Measurements from ENCODE around the gene COA4.
A peak's percentile ranks its signal among the peaks of the same experiment; 100 is the strongest.
"Not testable (repeated sequence)": the region's sequence is repeated elsewhere in the genome, so short reads cannot be mapped to it uniquely, and the experiment has no call there.

COA4 gene

GRCh38 chr11:73876424-73877310, at the start of gene COA4, which contains the start of gene PAAF1:
Gene COA4, minus strand, starts transcription at chr11:73876846. Its CDS starts 3,468 bp downstream, at chr11:73873378.
Gene PAAF1, plus strand, starts transcription at chr11:73876999. Its CDS starts 23 bp downstream, at chr11:73877022.
- peak; percentile 81 for DNase-seq

- no peak for DNase-seq
These were observed 44.5 kb upstream of the COA4 start for GRCh38 chr11:73921180-73921579.

GRCh38 chr11:73916435-73916834, 39.8 kb upstream of the COA4 start:
- no peak for DNase-seq

- no peak for DNase-seq
These were observed 37.6 kb upstream of the COA4 start for GRCh38 chr11:73914284-73914683.

GRCh38 chr11:73913472-73913871, 36.8 kb upstream of the COA4 start:
- DNase-seq: no peak

GRCh38 chr11:73912026-73912425, 35.4 kb upstream of the COA4 start:
- no peak for DNase-seq

GRCh38 chr11:73907191-73907590, 30.5 kb upstream of the COA4 start:
- no peak for DNase-seq

- no peak for DNase-seq
These were observed 25.7 kb upstream of the COA4 start for GRCh38 chr11:73902303-73902702.

GRCh38 chr11:73894725-73895335, 18.2 kb upstream of the COA4 start:
- no peak for DNase-seq

GRCh38 chr11:73893041-73893440, 16.4 kb upstream of the COA4 start:
- DNase-seq: no peak

GRCh38 chr11:73889536-73889935, 12.9 kb upstream of the COA4 start:
- DNase-seq: no peak

- no peak for DNase-seq
These were observed 12.4 kb upstream of the COA4 start for GRCh38 chr11:73889019-73889418.

- no peak for DNase-seq
These were observed 11.6 kb upstream of the COA4 start for GRCh38 chr11:73888244-73888643.

- no peak for DNase-seq
These were observed 7.2 kb upstream of the COA4 start for GRCh38 chr11:73883856-73884255.

- not testable (repeated sequence) for DNase-seq
These were observed 3.8 kb upstream of the COA4 start for GRCh38 chr11:73880449-73880848.

- no peak for DNase-seq
These were observed 2.1 kb upstream of the COA4 start for GRCh38 chr11:73878771-73879170.

GRCh38 chr11:73875840-73876239, 806 bp downstream of the COA4 start:
- DNase-seq: no peak

GRCh38 chr11:73875380-73875779, 1.3 kb downstream of the COA4 start:
- peak; percentile 15 for DNase-seq

- DNase-seq: no peak
These were observed 3.8 kb downstream of the COA4 start for GRCh38 chr11:73872749-73873357.

- no peak for DNase-seq
These were observed 6.4 kb downstream of the COA4 start for GRCh38 chr11:73870261-73870660.

- DNase-seq: no peak
These were observed 7.2 kb downstream of the COA4 start for GRCh38 chr11:73869332-73869949.

GRCh38 chr11:73866586-73866996, 10.1 kb downstream of the COA4 start:
- DNase-seq: no peak

GRCh38 chr11:73866095-73866579, 10.5 kb downstream of the COA4 start:
- no peak for DNase-seq
